ENCODE data around the gene IGFL3.
"Not testable (repeated sequence)": the region's sequence is repeated elsewhere in the genome, so short reads cannot be mapped to it uniquely, and the experiment has no call there.

The IGFL3 gene

DNA sequence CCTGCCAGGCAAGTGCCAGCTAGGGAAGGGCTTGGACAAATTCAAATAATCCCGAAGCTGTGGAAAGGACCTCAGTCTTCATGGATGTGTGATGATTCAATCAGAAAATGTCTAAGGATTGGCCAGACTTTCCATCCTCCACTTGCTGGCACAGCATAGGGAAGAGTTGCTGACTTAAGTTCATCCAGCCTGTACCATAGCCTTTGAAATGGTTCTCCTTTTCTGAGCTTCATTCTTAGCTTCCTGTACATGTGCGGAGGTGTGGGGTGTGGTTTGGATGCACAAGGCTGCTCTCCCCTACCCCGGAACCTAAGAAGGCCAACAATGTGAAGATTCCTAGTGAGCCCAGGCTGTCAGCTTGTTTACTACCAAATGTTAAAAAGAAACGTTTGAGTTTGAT is 959 bp upstream of the IGFL3 start:
- no peak for DNase-seq (ENCODE audit: low read depth)

DNA sequence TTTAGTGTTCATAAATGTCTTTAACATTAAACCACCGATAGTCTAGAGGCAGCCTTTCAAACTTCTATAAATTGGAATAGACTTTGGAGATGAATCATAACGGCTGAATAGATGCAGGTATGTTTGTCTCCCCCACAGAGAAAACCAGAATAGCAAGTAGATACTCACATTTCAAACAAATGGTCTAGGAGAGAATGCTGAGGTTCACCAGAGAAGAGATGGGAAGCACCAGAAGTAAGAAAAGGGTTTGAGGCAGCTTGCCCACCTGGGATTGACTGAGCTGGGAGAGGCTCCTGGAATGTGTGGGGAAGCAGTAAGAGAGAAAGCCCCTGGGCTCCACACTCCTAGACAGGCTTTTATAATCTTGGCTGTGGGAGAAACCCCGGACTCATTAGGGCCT is 6.4 kb downstream of the IGFL3 start:
- DNase-seq (ENCODE audit: low read depth) = no peak

GRCh38 chr19:46116121-46116520 is 8.4 kb downstream of the IGFL3 start:
- DNase-seq (ENCODE audit: low read depth) = no peak

- DNase-seq (ENCODE audit: low read depth) = no peak
Measured at GRCh38 chr19:46115396-46116106, 8.9 kb downstream of the IGFL3 start.

- no peak for DNase-seq (ENCODE audit: low read depth)
Measured at GRCh38 chr19:46113726-46114125, 10.8 kb downstream of the IGFL3 start.

DNA sequence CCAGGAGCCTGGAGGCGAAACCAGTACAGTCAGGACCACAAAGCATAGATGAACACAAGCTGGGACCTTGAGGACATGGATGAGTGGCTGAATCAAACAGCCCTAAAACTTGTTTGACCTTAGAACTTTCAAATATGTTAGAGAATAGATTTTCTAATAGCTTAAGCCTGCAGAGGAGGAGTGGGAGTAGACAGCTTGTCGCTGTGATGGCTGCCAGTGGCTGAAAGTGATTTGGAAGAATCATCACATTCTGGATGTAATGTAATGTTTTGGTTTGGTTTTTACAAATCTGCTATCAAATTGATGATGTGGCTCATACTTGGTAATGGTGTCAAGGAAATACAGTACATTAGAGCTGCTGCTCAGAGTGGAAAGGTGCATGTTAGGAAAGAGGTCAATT is 12.0 kb downstream of the IGFL3 start:
- DNase-seq (ENCODE audit: low read depth) = no peak

DNA sequence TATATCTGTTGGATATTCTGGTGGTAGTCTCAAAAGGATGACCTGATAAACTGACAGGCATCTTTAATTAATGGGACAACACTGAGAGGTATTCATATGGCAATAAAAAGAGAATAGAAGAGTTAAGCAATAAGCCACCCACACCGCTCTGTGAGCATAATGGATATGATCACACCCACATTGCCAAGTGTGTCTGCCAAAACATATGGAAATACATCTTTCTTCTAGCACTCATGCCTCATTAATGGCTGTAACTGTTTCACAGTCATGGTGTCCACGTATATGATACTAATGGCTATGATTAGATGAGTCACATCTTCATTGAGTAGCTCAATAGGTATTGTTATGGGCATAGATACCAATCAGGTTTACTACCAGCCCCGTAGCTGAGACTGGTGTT is 13.1 kb downstream of the IGFL3 start:
- DNase-seq (ENCODE audit: low read depth) = no peak

DNA sequence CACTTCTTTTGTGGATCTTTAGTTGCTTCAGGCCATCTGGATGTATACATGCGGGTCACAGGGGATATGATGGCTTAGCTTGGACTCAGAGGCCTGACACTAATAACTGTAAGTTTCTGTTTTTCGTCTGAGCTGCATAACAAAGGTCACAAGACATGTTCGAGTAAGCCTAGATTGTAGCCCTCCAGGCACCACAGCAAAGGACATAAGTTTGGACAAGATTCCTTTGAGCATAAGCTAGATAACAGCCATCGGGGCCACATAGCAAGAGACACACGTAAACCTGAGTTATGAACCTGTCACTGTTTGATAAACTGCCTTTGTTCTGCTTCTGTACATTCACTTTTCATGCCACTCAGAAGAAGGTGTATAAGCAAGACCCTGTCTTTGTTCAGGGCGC is 14.6 kb downstream of the IGFL3 start:
- no peak for DNase-seq (ENCODE audit: low read depth)

DNA sequence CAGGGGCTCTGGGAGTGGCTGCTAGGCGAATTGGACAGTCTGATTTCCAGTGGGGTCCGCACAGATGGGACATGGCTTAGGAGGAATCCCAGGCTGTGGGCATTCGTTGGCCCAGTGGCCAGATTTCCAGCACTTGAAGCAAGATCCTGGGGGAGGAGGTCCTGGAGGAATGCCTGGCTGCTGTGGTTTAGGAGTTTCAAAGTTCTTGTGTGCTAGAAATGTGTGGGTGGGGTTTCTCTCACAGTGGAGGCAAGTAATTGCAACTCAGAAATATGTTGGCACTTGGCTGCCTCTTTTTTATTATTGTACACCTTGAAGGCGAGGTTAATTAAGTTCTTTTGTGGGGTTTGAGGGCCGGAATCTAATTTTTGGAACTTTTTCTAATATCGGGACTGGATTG is 17.1 kb downstream of the IGFL3 start:
- no peak for DNase-seq (ENCODE audit: low read depth)

DNA sequence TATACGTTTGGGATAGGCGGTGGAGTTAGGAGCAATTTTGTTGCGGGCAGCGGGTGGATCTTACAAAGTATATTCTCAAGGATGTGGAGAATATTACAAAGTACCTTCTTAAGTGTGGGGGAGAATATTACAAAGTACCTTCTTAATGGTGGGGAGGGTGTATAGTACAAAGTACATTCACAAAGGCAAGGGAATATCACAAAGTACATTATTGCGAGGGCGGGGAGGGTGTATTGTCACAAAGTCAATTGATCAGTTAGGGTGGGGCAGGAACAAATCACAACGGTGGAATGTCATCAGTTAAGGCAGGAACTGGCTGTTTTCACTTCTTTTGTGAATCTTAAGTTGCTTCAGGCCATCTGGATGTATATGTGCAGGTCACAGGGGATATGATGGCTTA is 22.2 kb downstream of the IGFL3 start:
- DNase-seq (ENCODE audit: low read depth) = not testable (repeated sequence)

- DNase-seq (ENCODE audit: low read depth) = no peak
Measured at GRCh38 chr19:46101293-46101692, 23.2 kb downstream of the IGFL3 start.

DNA sequence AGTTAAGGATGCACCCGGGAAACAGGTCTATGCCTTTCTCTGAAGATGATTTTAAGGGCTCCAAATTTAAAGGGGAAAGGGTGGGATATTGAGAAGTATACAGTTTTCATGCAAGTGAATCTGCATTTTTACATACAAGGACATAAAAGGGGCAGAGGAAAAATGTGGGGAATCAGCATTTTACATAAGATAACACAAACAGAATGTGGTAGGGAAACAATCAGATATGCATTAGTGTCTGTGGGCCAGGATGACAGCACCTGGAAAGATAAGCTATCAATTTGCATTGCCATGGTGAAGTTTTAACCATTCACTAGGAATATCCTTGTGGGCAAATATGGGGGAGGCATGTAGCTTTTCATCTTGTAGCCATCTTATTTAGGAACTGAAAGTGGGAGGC is 24.1 kb downstream of the IGFL3 start:
- DNase-seq (ENCODE audit: low read depth) = no peak

GRCh38 chr19:46090444-46090843 is 34.0 kb downstream of the IGFL3 start:
- DNase-seq (ENCODE audit: low read depth) = no peak

DNA sequence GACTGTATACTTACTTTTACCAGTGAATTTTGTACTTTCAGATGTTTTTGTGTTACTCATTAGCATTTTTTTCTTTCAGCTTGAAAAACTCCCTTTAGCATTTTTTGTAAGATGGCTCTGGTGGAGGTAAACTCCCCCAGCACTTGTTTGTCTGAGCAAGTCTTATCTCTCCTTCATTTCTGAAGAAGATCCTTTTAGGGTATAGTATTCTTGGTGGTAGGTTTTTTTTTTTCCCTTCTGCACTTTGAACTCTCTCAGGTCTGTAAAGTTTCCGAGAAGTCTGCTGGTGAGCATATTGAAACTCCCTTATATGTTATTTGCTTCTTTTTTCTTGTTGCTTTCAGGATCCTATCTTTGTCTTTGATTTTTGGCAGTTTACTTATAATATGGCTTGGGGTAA is 35.1 kb downstream of the IGFL3 start:
- DNase-seq (ENCODE audit: low read depth) = no peak

- no peak for DNase-seq (ENCODE audit: low read depth)
Measured at GRCh38 chr19:46088101-46088500, 36.4 kb downstream of the IGFL3 start.

GRCh38 chr19:46085888-46086287 is 38.6 kb downstream of the IGFL3 start:
- DNase-seq (ENCODE audit: low read depth) = no peak

GRCh38 chr19:46082728-46083050 is 41.8 kb downstream of the IGFL3 start:
- no peak for DNase-seq (ENCODE audit: low read depth)

GRCh38 chr19:46081928-46082727 is 42.4 kb downstream of the IGFL3 start:
- DNase-seq (ENCODE audit: low read depth) = no peak

DNA sequence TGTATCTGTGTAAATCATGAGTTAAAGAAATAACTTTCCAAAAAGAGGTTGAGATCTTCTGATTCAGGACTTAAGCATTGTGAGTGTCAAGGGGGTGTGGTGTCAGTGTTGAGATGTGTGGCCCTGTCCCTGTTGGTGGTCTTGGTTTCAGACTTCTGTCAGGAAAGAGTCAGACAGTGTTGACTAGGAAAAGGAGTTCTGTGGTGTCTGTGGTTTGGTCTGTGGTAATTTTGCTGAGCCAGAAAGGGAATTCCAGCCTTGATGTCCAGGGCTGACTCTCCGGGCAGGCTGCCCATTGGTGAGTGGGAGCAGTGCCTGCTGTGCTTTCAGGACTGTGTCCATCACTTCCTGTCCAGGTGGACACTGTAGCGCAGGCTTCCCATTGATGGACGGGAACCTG is 43.9 kb downstream of the IGFL3 start:
- no peak for DNase-seq (ENCODE audit: low read depth)

- DNase-seq (ENCODE audit: low read depth) = no peak
Measured at GRCh38 chr19:46079576-46079975, 44.9 kb downstream of the IGFL3 start.

DNA sequence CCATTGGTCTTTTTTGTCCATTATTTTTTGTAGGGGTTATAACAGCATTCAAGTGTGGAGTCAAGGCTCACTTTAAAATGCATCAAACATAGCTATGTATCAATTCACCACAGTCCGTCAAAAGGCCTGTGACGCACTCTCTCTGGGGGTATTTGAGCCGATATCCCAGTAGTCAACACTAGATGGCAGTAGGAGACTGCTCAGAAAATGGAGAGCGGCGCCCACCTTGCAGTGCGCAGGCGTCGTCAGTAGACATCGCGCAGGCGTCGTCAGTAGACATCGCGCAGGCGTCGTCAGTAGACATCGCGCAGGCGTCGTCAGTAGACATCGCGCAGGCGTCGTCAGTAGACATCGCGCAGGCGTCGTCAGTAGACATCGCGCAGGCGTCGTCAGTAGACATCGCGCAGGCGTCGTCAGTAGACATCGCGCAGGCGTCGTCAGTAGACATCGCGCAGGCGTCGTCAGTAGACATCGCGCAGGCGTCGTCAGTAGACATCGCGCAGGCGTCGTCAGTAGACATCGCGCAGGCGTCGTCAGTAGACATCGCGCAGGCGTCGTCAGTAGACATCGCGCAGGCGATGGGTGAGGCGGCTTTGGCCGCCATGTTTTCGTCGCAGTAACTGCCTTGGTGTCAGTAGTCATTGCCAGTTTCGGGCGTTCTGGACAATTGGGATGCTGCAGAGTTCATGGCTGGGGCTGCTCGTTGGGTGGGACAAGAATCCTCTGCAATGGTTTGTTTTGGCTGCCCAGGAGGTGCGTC is 45.7 kb downstream of the IGFL3 start:
- not testable (repeated sequence) for DNase-seq (ENCODE audit: low read depth)

GRCh38 chr19:46077815-46078167 is 46.7 kb downstream of the IGFL3 start:
- no peak for DNase-seq (ENCODE audit: low read depth)
